HG02852 (cell line): ENCODE results near the gene ACP7.
"Not testable (repeated sequence)": the region's sequence is repeated elsewhere in the genome, so short reads cannot be mapped to it uniquely, and the experiment has no call there.

ENCODE experiments used
- ATAC-seq: cut with Tn5 transposase; IDR thresholded peaks from one replicate; pipeline ENCODE4 v1.9.1; 2021; ENCODE audit warnings: mild to moderate bottlenecking, moderate library complexity; ENCODE audit not compliant: unreplicated experiment

The ACP7 gene, protein sequence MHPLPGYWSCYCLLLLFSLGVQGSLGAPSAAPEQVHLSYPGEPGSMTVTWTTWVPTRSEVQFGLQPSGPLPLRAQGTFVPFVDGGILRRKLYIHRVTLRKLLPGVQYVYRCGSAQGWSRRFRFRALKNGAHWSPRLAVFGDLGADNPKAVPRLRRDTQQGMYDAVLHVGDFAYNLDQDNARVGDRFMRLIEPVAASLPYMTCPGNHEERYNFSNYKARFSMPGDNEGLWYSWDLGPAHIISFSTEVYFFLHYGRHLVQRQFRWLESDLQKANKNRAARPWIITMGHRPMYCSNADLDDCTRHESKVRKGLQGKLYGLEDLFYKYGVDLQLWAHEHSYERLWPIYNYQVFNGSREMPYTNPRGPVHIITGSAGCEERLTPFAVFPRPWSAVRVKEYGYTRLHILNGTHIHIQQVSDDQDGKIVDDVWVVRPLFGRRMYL

DNA sequence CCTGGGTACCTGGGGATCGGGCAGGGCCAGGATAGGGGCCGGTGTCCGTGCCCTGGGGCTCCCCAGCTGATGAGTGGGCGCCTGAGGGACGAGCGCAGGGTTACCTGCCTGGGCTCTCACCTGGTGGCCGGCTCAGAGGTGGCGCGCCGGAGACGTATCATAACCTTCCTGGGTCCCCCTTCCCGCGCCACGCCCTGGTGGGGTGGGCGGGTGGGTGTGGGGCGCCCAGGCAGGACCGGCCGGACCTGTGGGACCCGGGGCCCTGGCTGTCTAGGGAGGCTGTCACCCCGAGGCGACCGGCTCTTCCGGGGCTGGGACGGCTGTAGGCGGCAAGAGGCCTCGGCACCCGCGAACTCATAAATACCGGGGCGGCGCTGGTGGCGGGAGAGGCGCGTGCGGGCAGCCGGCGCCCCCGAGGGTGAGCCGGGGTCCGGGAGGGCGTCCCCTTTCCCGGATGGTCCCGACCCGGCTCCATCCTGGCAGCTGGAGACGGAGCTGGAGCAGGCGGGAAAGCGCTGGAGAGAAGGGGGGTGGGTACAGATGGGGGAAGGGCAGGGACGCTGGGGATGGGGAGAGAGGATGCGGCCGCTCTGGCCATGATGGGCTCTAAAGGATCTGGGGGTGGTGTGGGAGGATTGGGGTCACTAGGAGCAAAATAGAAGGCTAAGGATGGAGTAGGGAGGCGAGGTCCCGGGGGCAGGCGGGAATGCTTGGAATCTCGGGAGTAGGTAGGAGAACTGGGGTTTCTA lies at the start of gene ACP7:
Gene ACP7 (plus strand): TSS at position 386 of the 749 bp plus-strand sequence. CDS start 902 bp downstream, outside the sequence.
- no peak for ATAC-seq

DNA sequence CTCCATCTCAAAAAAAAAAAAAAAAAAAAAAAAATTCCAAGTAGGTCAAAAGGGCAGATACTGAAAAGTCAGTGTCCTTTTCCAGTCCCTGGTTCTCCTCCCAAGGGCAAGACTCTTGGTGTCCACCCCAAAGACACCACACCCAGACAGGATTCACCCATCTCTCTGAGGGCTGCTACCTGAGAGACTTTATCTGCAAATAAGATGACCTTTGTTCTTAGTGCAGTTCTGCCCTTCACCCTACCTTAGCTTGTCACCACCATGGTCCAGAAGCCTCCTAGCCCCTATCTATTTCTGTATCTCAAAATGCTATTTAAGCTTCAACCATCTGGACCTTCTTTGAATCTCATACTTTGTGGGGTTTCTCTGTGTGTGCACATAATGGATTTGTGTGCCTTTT lies 47.6 kb upstream of the ACP7 start:
- ATAC-seq, result no peak

DNA sequence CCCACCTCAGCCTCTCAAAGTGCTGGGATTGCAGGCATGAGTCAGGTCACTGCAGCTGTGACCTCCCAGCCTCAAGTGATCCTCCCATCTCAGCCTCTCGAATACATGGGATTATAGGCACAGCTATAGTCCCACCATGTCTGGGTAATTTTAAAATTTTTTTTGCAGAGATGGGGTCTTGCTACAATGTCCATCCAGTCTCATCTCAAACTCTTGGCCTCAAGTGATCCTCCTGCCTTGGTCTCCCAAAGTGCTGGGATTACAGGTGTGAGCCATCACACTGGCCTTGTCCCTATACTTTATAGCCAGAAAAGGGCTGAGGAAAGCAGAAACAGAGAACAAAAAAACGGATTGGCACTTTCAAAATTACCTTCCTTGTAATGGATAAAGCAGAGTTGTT lies 47.0 kb upstream of the ACP7 start:
- no peak for ATAC-seq

DNA sequence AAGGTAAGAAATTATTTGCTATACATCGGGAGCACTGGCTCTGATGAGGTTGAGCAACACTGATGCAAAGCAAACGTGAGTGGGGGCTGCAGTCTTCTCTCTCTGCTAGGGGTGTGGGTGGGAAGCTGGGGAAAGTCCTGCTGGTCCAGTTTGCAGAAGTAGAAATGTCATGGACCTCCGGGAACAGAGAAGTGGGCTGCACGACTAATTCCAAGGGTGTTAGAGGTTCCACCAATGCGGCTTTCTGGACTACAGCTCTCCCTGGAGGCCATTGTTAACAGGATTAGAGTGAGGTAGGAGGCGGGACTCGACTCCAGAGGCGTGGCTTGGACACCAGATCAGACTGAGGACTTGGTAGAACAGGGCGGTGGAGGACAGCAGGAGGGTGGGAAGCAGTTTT lies 46.1 kb upstream of the ACP7 start:
- ATAC-seq, result no peak

DNA sequence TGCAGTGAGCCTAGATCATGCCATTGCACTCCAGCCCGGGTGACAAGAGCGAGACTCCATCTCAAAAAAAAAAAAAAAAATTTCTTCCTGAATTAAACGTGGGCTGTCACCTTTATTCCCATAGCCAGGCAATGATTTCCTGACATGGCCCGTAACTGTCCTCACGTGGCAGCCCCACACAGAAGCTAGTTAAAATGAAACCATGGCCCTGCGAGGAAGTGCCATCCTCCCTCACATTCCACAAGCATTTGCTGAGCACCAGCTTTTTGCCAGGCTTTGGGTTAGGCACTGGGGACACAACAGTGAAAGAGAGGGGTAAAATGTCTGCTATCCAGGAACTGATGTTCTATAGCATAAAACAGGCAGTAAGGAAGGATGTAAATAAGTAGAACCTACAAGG lies 38.7 kb upstream of the ACP7 start:
- no peak for ATAC-seq

DNA sequence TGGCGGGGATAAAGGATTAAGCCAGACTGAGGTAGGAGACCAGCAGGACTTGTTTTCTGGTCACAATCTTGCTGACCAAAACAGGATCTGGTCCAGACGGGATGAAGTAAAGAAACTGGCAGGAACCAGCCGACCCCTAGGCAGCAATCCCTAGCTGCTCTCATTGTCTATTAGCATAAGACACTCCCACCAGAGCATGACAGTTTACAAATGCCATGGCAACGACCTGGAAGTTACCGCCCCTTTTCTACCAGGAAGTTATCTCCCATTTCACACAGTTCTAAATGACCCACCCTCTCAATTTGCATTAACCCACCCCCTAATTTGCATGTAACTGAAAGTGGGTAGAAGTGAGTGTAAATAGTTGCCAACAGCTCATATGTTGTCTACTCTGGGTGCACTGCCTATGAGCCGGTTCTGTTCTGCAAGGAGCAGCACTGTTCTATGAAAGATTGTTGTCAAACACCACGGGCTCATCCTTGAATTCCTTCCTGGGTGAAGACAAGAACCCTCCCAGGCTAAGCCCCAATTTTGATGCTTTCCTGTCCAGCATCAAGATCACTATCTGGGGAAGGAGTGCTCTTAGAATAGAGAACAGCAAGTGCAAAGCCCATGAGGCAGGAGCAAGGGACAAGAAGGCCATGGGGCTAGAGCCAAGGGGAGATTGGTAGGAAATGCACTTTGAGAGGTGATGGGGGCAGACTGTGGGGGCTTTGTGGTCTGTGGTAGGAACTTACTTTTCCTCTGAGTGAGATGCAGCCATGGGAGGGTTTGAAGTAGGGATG lies 37.9 kb upstream of the ACP7 start:
- no peak for ATAC-seq

DNA sequence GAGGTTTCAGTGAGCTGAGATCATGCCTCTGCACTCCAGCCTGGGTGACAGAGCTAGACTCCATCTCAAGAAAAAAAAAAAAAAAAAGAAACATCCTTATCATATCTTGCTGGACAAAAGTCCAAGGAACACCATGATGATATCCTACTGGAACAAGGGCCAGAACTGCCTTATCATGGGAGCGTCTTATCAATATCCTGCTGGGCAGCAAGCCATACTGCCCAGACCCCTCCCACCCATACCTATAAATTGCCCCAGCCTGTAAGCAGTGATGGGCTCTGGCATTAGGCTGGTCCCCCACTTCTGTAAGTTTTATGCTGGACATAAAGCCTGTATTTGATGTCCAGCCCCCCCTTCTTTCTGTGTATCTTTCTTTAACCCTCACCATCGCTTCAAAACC lies 37.1 kb upstream of the ACP7 start:
- no peak for ATAC-seq

DNA sequence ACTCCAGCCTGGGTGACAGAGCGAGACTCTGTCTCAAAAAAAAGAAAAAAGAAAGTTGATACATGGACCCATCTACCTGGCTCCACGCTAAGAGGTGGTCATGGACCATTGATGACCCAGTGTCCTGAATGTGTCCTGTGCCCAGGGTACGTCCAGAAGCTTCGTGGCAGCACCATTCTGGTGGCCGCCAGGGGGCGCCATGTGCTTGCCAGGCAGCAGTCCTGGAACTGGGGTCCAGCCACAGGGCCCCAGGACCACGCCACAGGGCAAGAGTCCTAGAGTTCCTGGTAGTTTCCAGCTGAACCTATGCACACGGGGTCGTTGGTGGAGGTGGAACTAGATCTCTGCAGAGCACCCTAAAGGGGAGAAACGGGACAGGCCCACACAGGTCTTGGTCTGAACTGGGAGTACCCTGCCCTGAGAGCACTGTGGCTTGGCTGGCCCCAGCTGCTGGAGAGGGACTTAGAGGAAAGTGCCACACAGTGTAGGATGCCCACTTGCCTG lies 31.9 kb upstream of the ACP7 start:
- no peak for ATAC-seq

DNA sequence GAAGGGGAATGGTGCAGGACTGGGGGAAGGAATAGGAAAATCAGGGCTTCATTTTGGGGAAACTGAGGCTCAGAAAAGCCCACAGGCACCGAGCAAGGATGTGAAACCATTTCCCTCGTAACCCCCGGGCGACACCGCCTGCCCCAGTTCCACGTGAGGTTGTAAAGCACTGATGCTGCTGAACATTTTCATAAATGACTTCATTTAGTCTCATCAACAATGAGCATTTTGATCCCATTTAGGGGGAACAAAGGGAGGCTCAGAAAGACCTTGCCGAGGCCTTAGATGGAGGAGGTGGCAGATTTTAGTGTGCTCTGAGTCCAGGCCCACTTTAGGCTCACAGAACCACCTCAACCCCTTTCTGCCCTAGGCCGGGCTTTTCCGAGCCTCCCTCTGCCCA lies 31.3 kb upstream of the ACP7 start:
- no peak for ATAC-seq

DNA sequence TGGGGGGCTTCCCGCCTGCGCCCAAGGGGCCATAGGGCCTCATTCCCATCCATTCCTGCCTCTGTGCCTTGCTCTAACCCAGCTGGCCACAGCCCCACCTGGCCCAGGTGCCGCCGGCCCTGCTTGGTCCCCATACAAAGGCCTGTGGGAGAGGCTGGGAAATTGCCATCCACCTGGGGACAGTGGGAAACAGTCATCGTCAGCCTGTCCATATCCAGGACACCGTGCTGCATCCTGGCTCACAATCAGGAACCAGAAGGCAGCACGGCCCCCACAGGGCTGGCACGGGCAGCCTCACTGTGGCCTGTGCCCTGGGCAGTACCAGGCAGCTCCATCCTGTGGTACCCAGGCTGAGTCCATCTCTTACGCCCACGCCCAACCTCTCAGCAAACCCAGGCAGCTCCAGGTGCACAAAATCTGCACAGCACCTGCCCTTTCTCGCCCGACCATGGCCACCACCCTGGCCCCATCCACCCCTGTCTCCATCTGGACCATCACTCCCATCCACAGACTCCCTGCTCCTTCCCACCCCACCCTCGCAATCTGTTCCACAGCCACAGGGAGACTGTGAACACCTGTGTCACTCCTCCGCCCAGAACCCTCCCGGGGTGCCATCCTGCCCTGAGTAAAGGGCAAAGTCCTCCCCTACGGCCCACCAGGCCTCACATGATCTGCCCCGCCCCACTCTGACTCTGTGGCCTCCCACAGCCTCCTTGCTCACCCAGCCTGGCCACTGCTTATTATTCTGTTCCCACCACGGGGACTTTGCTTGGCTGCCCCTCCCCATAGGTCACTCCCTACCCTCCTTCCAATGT lies 30.7 kb upstream of the ACP7 start:
- no peak for ATAC-seq

DNA sequence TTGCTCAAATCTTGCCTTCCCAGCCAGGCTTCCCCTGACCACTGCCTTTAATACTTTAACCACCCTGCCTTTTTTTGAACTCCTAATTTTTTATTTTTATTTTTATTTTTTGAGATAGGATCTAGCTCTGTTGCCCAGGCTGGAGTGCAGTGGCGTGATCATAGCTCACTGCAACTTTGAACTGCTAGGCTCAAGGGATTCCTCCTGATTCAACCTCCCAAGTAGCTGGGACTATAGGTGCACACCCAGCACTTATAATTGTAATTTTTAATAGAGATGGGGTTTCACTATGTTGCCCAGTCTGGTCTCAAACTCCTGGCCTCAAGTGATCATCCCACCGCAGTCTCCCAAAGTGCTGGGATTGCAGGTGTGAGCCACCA lies 30.1 kb upstream of the ACP7 start:
- no peak for ATAC-seq

DNA sequence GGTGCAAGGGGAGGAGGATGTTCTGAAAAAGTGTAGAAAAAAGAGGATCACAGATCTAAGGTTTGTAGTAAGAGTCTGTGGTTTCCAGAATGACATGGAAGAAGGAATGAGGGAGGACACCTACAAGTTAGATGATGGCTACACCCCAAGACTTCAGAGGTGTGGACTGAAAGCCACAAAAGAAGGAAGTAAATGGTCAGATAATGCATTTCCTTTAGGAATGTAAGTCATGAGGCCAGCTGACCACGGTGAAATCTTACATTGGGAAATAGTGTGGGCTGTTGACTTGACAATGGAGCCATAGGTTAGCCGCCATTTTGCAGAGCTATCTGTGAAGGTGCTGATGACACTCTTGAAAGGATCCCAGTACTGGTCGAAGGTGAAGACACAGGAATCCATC lies 26.6 kb upstream of the ACP7 start:
- no peak for ATAC-seq

DNA sequence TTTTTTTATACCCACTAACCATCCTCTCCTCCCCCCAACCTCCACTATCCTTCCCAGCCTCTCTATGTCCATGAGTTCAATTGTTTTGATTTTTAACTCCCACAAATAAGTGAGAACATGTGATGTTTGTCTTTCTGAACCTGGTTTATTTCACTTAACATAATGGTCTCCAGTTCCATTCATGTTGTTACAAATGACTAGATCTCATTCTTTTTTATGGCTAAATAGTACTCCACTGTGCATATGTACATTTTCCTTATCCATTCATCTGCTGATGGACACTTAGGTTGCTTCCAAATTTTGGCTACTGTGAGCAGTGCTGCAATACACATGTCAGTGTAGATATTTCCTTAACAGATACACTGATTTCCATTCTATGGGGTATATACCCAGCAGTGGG lies 24.9 kb upstream of the ACP7 start:
- ATAC-seq, result no peak

DNA sequence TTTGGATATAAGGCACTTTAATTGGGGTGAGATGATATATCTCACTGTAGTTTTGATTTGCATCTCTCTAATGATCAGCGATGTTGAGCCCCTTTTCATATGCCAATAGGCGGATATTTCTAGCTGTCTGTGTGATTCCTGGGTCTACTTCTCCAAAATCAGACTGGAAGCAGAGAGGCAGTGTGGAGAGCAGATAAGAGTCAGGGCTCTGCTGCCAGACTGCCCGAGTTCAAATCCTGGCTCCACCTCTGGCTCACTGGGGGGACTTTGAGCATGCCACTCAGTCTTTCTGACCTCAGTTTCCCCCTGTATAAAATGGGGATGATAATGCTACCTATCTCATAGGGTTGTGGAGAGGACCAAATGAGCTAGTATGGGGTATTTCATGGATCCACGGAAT lies 24.0 kb upstream of the ACP7 start:
- no peak for ATAC-seq

DNA sequence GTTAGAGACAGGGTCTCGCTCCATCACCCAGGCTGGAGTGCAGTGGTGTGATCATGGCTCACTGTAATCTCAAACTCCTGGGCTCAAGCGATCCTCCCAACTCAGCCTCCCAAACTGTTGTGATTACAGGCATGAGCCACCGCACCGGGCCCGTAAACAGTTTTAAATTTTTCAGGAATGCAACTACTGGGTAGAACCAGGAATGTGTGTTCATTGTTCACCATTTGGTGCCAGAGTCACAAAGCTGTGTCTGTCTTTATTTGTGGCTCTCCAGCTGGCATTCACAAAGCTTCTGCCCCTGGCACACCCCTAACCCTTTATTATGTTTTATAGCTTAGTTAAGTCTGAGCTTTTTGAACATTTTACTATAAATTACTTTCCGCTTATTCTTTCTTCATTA lies 19.8 kb upstream of the ACP7 start:
- no peak for ATAC-seq

DNA sequence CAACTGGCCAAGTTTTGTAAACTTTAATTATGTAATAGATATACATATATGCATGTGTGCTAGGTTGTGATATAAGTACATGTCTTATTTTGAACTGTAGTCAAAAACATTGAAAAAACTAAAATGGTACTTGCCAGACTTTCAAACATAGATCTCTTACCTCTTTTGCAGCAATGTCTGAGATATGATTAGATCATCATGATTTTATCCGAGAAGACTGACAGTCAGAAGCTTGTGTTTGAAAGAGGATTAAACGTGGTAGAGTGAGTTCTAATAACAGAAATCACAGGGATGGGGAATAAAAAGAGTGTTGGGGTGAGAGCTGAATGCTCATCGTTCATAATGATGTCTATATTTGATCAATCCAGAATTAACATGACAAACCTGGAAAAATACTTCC lies 18.2 kb upstream of the ACP7 start:
- ATAC-seq, result no peak

DNA sequence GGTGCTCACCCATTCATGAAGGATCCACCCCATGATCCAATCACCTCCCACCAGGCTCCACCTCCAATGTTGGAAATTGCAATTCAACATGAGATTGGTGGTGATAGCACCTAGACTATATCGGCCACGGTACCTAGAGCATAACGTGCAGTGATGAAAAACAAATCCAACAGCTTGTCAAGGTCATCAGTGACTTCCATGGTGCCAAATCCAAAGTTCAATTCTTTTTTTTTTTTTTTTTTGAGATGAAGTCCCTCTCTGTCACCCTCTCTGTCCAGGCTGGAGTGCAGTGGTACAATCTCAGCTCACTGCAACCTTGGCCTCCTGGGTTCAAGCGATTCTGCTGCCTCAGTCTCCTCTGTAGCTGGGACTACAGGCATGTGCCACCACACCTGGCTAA lies 17.1 kb upstream of the ACP7 start:
- no peak for ATAC-seq

DNA sequence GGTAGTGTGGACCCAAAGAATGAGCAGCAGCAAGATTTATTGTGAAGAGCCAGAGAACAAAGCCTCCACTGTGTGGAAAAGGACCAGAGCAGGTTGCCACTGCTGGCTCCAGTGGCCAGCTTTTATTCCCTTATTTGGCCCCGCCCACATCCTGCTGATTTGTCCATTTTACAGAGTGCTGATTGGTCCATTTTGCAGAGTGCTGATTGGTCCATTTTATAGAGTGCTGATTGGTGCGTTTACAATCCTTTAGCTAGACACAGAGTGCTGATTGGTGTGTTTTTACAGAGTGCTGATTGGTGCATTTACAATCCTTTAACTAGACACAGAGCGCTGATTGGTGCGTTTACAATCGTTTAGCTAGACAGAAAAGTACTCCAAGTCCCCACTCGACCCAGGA lies 15.9 kb upstream of the ACP7 start:
- not testable (repeated sequence) for ATAC-seq

DNA sequence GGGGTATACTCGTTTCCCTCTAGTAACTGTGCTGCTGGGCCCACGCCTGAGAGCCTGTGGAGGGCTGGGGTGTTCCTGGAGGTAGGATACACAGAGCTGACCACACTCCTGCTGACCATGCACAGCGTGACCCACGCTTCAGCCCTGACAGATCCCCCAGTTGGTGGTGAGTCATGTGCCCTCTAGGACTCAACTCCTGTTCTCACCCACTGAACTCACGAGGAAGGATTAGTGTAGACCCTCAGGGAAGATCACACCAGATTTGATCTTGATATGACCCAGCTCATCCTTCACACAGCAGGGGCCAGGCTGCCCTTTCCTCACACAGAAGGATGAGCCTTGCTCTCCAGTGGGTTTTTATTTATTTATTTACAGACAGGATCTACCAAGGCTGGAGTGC lies 13.3 kb upstream of the ACP7 start:
- no peak for ATAC-seq

DNA sequence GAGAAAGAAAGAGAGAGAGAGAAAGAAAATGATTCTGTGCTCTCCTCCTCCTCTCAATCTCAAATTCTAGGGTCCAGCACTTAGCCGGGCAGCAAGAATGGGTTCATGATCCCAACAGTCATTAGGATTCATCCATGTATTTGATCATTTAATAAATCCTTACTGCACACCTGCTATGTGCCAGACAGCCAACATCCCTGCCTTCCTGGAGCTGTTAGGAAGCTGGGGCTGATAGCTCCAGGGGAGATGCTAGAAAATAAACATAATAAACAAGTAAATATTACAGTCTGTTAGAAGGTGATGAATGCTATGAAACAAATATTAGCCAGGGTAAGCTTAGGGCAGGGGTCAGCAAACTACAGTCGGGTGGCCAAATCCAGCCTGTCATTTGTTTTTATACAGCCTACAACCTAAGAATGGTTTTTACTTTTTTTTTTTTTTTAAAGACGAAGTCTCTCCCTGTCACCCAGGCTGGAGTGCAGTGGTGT lies 9.9 kb upstream of the ACP7 start:
- ATAC-seq, result no peak
